Lower leg skin (tissue), 4 donors: ENCODE measurements around the gene RBM44. TPM values are rescaled to one million over a fixed set of nuclear protein-coding genes. Genes with fewer than 3 reads are reported as not detected.
"Not testable (repeated sequence)": the region's sequence is repeated elsewhere in the genome, so short reads cannot be mapped to it uniquely, and the experiment has no call there.

Experiments used
- DNase-seq, 2 donors: peaks; one replicate each; pipeline ENCODE4 v3.0.0-alpha.2; 2019; ENCODE audit warnings: low spot score in 2 of 2
- H3K4me3 ChIP-seq: fragments of 200-600 bp; sonication (generic); 2 replicates; pipeline ENCODE4 v1.5.1; 2017; ENCODE audit warnings: mild to moderate bottlenecking, low read depth; ENCODE audit not compliant: poor library complexity, severe bottlenecking
- CTCF ChIP-seq, 3 donors: fragments of 450-650 bp; IDR thresholded peaks; one replicate each; pipeline ENCODE4 v1.5.1; 2016; ENCODE audit warnings: antibody characterized with exemption in 3 of 3, mild to moderate bottlenecking in 3 of 3, moderate library complexity in 2 of 3
- POLR2A ChIP-seq, 2 donors: fragments of 450-650 bp; IDR thresholded peaks; one replicate each; pipeline ENCODE4 v1.6.1; 2016 to 2017; ENCODE audit warnings: antibody characterized with exemption in 2 of 2, mild to moderate bottlenecking in 1 of 2, moderate library complexity in 1 of 2
- WGBS, 2 donors: methylation state at CpG; one replicate each; pipeline ENCODE4 v1.1.5; 2018; 5-methylcytosine and 5-hydroxymethylcytosine counted together
- intact Hi-C: fragments of 100-400 bp; cut with DNase I; formaldehyde crosslinking; loops from one replicate; pipeline ENCODE4 v1.15.0; 2023; ENCODE audit warnings: low total_unique reads
- total RNA-seq, 4 donors: library from RNA; depleted of rRNA; stranded (reverse); fragments of >200 nt; gene quantifications; one replicate each; pipeline ENCODE4 v1.1.0, GENCODE V29; 2016

Gene RBM44, protein sequence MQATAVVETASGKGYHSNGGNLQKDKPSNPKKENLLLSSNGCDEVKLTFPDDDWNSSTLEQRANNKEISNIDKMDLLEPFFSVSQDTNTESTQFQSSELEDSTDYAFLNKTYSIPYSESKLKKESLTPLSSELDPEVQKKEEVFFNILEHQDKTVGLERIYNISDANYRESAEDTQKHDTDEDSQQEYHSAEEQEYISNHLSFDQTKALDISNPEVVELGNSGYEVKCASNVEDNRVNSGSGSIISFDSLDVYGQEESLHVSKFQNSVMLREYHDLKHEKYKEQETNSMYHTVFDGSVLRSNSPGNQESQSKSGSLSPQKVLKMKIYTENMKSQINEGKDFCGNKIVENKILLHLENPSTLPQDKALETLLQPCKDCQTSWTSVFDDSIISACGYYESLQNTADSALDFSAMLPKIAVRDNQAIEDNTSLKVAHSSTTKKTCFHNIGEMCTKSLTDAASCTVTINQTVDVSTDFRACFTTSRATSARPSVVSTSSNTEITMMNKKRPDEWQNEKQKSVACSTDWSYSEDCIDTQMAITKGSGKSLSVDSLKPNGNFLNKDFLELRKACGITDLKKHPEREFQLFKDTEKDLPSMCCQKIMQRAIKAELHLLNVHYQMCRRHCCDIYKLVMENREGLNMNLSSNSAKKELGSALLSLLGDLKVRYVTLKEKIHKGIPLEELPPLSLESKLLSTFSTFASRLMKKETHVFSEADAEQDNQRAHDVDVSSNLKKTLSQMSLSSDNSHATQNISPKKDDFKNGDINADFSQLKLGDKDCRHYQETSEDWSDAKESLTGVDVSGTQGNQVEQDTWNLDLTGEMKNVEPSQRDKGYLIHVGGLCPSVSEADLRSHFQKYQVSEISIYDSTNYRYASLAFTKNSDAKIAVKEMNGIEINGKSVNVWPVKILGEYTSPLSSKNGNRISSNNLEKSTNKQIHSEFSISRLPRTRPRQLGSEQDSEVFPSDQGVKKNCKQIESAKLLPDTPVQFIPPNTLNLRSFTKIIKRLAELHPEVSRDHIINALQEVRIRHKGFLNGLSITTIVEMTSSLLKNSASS
- under 1 TPM; 0.12 to 0.38 (median 0.23) TPM for total RNA-seq

- no peak for TF ChIP-seq CTCF (IDR thresholded peaks at IDR 0.05)
- no peak for TF ChIP-seq POLR2A (IDR thresholded peaks at IDR 0.05)
- no peak within 1 kb of the TSS for H3K4me3 ChIP-seq
- 83 to 88% methylated on average over 84 of the region's 84 CpGs for WGBS, 2 donors
- intact Hi-C loops = no loop called here
- no peak for DNase-seq
Measured at GRCh38 chr2:237798236-237799059, at the start of gene RBM44. RBM44 (plus strand) TSS chr2:237798779; CDS start chr2:237813610, 14,831 bp downstream.

DNA sequence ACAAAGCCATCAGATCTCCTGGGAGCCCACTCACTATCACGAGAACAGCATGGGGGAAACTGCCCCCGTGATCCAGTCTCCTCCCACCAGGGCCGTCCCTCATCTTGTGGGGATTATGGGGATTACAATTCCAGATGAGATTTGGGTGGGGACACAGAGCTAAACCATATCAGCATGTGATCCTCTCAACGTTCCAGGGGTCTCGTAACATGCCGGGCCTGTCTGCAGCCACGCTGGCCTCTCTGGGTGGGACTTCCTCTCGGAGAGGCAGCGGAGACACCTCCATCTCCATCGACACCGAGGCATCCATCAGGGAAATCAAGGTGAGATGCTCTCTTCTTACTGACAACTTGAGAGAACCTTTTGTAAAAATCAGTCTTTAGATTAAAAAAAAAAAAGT lies 49.6 kb upstream of the RBM44 start:
- TF ChIP-seq POLR2A (IDR thresholded peaks at IDR 0.05) (no peak), CTCF (IDR thresholded peaks at IDR 0.05) (no peak)
- DNase-seq = peak in 1 of 2 donors; percentile 61
- no peak overlapping the region for H3K4me3 ChIP-seq
- intact Hi-C loops = loop anchor here (10.0 kb wide), 2 partner anchors 154 to 234 kb away; partner anchors contain the start of gene RAB17
- 94 to 96% methylated on average over 11 of the region's 11 CpGs for WGBS, 2 donors

- H3K4me3 ChIP-seq = no peak overlapping the region
- intact Hi-C loops = loop anchor here (10.0 kb wide), 2 partner anchors 155 to 235 kb away; partner anchors contain the start of gene RAB17
- DNase-seq = peak in 1 of 2 donors; percentile 75
- WGBS, 2 donors = 85% methylated on average over 2 of the region's 2 CpGs
- TF ChIP-seq CTCF (IDR thresholded peaks at IDR 0.05) (no peak), POLR2A (IDR thresholded peaks at IDR 0.05) (no peak)
Measured at GRCh38 chr2:237749961-237750360, 48.6 kb upstream of the RBM44 start.

DNA sequence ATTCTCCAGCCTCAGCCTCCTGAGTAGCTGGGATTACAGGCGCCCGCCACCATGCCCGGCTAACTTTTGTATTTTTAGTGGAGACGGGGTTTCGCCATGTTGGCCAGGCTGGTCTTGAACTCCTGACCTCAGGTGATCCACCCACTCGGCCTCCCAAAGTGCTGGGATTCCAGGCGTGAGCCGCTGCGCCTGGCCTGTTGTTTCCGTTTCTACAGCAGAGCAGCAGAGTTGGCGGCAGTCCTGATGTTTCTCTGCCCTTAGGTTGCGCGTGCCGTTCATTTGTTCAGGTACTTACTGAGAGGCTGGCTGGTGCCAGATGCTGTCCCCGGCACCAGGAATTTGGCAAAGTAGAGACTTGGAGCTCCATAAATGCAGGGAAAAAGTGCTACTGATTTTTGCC lies 48.1 kb upstream of the RBM44 start:
- peak in 1 of 2 donors; percentile 67 for DNase-seq
- WGBS, 2 donors = 90 to 95% methylated on average over 15 of the region's 15 CpGs
- intact Hi-C loops, H3K4me3 ChIP-seq: not testable (repeated sequence)

DNA sequence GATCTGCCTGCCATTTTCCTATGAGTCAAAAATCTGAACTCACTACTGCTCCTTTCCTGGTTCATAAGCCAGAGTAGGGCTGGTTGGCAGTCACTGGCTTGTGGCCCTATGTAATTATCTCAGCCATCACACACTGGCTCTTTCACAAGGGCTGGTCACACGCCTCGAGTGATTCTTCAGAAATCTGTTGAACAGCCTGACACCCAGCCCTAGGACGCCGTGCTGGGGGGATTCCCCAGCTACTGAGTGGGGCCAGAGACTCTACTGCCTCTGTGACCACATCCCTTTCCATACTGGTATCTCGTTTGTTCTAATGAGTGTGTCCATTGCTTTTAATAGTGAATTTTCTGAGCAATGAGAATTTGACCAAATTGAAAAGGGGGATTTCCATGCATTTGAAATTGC lies 45.8 kb upstream of the RBM44 start:
- H3K4me3 ChIP-seq = no peak overlapping the region
- peak in 1 of 2 donors; percentile 70 for DNase-seq
- WGBS, 2 donors = 56 to 62% methylated on average over 5 of the region's 5 CpGs
- intact Hi-C loops = no loop called here
- no peak for TF ChIP-seq CTCF (IDR thresholded peaks at IDR 0.05)
- no peak for TF ChIP-seq POLR2A (IDR thresholded peaks at IDR 0.05)
